NCI-H2196 treated with DMSO at 0.1 percent for 48 hours (cell line): Measurements from ENCODE around the gene TMEM119.

ENCODE experiments used
- DNase-seq: peaks from one replicate; lab custom pipeline; 2025; ENCODE audit not compliant: unreplicated experiment; lab: John Stamatoyannopoulos, UW

TMEM119 gene, protein sequence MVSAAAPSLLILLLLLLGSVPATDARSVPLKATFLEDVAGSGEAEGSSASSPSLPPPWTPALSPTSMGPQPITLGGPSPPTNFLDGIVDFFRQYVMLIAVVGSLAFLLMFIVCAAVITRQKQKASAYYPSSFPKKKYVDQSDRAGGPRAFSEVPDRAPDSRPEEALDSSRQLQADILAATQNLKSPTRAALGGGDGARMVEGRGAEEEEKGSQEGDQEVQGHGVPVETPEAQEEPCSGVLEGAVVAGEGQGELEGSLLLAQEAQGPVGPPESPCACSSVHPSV

DNA sequence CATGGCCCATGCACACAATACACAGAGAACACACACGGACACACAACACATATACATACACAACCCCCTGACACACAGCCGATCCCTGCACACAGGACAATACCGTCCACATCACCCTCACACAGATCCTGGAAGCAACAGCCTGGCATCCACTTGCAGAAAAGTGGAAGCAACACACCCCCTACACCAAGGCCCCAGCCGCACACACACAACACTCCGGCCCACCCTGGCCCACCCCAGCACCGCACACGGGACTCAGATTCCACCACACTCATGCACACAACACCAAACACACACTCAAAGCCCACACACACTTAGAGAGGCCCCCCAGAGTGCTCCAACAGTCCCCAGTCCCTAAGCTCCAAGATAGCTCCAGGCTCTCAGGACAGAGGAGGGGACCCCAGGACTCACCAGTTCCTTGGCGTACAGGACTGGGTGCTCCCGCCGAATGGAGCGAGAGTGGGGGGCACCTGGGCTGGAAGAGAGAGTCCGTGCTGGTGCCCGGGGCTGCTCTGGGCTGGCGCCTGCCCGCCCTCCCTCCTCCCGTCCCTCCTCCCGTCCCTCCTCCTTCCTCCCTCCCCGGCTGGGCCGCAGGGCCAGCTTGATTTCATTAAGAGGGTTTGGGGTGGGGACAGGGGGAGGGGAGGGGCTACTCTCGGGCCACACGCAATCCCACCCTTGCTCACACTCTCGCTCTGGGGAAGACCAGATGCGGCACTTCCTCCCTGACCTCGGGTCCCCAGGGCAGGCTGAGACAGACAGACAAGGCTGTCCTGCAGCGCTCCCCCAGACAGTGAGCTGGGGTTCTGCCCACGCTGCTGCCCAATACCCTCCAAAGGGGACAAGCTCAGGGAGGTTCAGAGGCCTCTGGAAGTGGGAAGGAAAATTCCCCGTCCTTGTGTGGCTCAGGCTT is at the start of gene TMEM119:
TMEM119 (minus strand) TSS at position 526 of the 913 bp plus-strand sequence. CDS start 5,701 bp downstream, outside the sequence.
- DNase-seq = no peak

DNA sequence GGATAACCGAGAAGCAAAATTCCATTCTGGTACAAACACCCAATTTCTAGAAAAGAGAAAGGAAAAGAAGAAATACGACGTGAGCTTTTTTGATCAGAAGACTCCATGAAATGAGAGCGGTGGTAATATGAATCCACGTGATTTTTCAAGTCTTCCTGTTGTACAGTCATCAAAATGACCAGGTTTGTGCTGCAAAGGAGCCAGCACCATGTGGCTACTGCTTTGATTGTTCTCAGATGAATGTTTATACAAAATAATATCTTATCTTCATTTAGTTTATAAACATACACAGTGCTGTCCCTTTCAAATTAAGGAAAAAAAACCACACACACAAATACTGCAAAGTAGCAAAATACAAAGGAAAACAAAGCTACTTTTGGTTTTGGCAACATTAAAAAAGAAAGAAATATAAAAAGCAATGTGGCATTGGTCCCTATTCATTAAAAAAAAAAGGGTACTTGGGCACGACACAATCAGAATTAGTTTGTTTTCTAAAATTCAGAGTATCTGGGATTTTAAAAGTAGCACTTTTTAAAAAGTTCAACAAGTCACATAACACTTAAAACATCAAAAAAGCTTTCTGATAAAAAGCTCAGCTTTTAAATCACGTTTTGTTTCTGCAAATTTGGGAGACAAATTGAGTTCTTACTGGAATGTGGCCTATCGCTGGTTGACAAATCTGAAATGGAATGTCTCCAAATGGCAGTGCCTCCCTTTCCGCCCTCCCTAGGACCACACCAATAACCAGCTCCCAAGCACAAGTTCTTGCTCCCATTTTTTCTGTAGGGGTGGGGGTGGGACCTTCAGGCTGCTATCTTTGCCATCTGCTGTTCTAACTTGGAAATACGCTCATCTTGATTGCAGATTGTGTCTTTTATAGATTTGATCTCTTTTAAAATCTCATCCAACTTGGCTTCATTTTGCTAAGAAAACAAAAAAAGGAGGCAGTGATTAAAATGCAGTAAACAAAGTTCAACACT is 49.0 kb upstream of the TMEM119 start:
- DNase-seq = no peak

DNA sequence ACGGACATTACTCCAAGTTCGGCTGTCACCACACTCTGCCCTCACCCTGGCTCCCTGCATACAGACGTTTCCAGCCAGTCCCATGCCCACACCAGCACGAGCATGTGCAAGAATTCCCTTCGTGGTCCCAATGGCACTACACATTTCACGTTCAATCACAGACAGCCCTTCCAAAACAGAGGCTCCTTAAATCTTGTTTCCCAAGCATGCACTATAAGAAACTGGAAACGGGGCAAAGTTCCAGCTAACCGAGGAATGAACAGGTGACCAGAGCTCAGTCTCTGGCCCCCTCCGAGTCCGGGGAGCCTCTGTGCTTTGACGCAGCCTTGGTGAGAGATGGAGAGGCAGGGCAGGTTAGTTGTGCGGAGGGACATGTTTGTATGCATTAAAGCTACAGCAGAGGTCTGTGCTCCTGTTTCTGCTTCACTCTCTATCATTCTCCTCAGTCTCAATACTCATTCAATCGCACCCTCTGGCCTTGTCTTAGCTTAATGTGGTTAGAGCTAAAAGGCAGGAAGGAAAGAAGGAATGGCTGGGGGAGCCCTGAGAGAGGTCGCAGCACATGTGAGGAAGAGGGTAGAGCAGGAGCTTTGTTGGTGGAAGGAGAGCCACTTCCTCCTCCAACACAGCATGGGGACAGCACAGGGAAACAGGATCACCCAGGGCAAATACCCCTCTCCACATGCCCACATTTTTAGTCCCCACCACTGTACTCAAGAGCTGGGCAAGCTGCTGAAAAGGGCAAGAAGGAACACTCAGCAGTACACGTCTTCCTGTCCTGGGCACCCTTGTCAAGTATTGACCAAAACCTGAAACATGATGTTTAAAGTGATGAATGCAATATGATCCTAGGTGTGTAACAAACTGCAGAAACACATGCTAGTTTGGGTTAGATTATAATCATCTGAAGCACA is 48.1 kb upstream of the TMEM119 start:
- DNase-seq = no peak

DNA sequence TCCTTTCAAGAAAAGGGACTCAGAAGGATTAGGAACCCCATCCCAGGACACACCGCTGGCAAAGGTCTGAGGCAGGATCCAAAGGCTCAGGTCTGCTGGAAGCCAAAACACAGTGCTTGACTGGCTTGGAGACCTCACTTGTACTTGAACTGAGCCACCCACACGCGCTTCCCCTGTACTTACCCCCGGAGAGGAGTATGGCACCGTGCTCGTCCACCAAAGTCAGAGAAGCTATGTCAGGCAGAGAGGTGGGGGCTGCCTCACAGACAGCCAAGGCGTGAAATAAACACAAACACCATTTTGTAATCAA is 46.9 kb upstream of the TMEM119 start:
- no peak for DNase-seq

DNA sequence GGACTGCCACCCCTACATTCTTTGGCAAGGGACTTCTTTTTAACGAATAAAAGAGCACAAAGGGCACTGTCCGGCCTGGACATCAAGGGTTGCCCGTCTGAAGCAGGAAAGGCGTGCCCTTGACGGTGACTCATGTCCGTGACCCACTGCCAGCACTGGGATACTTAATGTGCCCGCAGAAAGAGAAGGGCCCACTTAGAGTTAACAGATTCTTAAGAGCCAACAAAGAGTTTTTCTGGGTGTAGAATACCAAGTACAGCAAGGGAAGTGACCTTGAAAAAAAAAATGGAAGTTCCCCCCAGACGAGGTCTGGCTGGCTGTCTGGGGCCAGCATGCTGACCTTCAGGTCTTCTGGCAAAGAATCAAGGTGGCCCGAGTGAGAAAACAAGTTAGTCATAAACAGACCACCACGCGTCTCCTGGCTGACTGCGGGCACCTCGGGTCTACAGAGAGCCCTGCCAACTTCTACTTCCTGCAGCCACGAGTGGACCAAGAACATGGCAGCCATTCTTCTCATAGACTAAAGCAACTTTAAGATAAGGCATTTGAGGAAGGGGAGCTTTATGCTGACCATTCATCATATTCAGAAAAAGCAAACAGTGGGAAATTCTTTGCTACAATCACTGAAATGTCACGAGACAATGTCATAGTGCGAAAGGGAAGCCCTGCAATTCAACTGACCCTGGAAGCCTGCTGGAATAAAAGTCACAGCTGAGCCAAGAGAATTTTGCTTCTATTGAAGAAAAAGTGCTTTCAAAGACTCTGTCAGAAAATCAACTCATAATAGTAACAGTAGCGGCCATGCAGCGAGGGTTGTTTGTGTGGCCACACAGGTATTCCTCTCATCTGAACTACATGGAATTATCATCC is 46.3 kb upstream of the TMEM119 start:
- no peak for DNase-seq

DNA sequence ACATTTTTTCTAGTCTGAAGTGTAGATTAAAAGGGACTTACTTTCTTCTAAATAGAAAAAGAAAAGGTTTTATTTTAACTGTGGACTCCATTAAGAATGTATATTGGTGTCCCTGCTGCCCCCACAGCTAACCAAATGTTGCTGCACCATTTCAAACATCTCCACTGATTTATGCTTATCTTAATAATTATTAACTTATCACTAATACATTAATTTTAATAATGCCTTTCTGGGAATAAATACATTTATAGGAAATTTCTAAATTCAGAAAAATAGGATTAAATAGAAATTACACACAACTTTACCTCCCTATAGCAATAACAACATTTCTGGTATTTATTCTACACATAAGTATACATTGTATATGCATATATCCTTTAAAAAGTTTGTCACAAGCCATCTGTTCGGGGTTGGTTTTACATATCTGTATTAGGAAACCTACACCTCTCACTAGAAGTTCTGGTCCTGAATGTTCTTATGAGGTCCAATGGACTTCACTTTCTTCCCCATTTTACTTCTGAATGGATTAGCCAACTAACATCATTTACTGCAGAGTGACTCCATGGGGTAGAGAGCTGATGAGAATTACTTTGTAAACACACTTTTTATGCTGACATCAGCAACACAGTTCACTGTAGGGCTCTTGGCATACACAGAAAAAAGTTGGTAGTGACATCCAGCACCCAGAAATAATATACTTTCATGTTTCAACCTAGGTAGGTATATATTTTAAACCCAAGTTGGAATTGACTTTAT is 45.2 kb upstream of the TMEM119 start:
- no peak for DNase-seq

DNA sequence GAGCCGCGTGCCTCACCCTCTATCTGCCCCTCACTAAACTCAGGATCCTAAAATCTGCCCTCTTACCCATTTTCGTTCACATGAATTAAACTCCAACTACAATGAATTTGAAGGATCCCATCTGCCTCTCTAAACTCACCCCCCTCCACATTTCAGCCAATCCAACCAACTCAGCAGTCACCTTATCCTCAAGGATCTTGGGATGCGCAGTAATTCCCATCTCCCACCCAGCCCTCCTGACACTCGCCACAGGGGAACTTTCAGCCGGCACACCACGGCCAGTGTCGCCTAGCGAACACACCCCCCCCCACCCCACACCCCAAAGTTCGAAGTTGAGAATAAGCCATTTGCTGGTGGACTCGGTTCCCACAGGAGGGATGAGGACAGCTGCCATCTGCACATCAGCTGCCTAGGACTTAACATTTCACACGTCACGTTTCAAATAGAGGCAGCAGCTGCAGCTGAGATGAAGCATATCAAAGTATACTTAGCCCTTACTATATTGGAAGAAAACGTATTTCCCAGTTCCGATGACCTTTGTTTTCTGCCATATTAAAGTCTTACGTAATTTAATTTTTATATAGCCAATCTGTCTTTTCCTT is 44.5 kb upstream of the TMEM119 start:
- no peak for DNase-seq

DNA sequence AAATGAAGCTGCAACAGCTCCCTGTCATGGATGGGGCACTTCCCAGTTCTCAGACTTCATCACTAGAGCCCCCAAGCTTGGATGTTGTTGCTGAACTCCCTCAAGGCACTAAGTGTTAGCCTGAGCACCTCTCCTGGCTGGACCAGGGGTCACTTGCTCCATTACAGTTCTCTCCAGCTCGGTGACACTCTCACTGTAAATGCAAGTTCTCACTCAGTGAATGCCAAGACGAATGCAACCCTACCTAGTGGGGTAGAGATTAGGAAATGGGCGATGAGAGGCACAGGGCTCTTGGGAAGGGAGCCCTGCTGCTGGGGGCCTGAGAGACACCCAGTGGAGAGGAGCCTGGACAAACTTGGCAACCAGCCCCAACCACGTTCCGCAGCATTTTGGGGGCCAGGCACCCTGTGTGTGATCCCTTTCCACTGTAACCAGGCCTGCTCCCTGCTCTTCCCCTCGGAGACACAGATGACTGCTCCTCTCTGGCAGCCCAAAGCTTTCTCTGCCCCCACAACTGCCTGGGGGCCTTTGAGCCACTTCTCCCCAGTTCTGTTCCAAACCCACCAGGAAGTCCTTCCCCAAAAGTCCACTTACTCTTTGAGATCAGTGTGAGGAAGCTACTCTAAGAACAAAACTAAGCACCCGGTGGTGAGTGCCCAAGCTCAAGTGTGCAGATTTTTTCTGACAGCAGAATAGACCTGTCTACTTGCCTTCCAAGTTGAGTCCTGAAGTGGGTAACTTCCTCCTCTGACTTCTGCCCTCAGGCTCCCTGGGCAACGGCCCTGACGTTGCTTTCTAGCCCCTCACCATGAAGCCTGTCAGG is 43.8 kb upstream of the TMEM119 start:
- no peak for DNase-seq

DNA sequence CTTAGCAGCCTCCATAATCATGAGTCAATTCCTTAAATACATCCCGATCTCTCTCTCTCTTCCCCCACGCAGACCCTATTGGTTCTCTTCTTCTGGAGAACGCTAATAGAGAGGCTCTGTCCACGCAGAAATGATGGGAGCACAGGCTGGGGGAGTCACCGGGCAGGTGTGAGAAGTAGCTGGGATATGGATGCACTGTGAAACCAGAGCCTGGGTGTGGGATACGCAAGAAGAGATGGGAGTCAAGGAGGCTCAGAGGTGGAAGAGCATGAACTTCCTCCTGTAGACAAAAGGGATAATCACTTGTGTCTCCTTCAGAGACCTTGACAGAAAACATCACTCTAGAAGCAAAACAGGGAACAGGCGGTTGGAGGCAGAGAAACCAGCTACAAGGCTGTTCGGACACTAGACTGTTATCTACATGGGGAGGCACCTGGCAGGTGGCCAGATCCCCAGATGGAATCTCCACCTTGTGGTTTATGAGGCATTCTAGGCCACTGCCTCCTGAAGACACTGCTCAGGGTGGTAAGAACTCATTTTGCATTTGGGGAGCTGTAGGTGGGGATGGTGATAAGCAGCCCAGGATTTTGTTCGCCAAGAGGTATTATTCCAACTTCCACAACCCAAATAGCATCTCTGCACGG is 43.0 kb upstream of the TMEM119 start:
- DNase-seq = no peak

DNA sequence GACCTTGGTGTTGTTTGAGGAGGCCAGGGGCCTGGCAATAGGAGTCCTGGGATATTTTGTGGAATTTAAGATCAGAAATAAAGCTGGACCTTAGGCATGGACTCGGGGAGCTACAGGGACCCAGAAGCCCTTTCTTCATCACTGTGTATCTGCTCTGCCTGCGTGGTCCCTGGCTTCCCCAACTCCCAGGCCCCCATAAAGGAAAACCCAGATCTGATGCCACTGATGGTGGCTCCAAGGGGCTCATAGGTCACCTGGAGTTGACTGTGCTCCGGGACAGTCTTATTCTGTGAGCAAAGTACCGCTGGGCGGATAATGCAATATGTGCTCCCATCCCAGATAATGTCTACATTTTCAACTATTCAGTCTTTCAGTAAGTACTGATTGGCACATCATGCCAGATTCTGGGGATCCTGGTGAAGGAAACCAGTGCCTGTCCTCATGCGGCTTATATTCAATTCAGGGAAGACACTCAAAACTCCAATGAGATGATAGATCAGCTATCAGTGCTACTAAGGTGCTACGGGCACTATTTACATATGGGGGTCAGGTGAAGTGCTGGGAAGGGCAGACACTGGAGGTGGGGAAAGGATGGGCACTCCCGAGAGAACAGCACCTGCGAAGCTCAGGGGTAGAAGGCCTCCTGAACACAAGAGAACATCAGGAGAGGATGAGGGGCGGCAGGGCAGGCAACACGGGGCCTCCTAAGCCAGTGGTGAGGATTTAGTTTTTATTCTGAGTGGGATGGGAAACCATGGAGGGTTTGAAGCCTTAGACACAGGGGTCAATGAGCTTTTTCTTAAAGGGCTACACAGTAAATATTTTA is 41.3 kb upstream of the TMEM119 start:
- no peak for DNase-seq

DNA sequence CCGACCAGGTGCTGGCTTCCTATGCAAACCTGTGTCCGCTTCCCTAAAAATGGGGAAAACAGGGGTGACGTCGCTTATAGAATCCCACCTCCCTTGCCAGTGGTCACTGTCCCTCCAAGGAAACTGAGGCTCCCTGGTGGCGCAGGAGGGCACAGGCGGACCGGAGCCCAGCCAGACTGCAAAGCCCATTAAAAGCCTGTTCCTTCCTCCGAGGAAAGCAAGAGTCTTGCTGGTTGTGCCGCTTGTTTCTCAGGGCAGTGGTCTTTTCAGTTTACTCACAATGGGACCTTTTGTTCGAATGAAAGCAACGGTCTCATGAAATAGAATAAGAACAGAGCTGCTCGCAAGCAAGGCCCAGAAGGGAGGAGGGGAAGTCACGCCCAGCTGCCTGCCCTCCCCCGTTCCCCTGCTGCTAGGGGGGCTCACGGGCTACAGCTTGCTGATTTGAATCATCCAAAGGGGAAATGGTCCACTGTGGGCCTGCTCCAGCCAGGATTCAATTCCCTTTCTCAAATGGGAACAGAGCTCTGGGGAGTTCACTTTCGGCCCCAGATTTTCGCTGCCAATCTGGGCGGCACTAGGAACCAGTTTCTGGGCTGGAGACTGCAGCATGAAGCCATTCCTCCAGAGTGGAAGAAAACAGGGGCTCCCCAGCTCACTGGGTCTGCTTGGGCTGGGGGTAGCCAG is 40.4 kb upstream of the TMEM119 start:
- no peak for DNase-seq

DNA sequence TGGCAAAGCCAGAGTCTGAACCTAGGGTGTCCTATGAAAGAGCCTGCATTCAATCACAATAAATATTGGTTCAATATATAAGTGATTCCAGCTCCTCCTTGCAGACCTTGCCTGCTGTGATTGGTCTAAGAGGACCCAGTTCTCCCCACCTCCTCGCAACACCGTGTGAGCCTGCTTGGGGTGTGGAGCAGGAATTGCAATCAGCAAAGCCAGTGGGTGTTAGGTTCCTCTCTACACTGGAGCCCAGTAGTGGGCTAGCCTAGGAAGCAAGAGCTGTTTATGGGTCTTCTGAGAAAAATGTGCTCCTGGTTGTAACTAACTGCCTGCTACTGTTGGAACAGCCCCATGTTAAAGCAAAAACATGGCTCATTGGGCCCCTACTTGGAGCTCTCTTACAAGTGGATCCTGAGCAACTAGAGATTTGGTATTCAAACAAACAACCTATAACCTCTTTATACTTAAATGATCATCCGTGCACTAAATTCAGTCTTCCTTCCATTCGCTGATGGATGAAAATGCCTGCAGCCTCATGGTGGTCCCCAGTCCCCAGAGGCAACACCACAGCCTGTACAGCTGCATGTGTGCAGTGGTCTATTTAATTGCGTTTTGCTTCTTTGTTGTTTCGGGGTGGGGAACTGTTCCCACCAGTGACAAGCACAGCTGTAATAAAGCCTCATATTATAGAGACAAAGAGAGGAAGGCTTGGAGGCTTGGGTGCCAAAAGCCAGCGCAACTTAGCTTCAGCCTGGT is 39.5 kb upstream of the TMEM119 start:
- no peak for DNase-seq

DNA sequence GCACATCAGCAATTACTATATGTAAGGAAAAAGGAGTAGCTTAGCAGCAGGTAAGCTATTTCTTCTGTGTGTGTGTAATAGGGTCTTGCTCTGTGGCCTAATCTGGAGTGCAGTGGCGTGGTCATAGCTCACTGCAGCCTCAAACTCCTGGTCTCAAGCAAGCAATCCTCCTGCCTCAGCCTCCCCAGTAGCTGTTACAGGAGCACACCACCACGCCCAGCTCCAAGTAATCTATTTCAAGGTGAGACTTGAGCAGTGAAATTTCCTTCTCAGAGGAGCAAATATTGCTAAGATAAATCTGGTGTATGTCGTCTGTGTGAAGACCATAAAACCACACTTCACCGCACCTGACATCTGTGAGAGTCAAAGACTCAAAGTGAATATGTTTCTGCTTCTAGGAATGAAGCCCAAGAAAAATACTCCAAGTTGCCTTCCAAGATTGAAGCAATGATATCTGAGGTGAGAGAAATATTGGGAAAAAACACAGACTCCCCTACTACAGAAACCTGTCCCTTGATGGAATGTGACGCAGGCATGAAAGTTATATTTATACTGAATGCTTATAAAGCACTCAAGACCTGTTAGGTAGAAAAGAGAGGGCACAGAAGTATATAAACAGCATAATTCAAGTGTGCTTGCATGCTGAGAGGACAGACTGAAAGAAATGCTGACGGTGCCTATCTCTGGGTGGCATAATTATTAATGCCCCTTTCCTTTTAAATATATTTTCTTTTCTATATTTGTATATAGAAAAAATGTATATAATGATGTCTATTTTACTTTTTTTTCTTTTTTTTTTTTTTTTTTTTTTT is 38.3 kb upstream of the TMEM119 start:
- no peak for DNase-seq
